ENCODE data around the gene REEP1.

REEP1 gene

DNA sequence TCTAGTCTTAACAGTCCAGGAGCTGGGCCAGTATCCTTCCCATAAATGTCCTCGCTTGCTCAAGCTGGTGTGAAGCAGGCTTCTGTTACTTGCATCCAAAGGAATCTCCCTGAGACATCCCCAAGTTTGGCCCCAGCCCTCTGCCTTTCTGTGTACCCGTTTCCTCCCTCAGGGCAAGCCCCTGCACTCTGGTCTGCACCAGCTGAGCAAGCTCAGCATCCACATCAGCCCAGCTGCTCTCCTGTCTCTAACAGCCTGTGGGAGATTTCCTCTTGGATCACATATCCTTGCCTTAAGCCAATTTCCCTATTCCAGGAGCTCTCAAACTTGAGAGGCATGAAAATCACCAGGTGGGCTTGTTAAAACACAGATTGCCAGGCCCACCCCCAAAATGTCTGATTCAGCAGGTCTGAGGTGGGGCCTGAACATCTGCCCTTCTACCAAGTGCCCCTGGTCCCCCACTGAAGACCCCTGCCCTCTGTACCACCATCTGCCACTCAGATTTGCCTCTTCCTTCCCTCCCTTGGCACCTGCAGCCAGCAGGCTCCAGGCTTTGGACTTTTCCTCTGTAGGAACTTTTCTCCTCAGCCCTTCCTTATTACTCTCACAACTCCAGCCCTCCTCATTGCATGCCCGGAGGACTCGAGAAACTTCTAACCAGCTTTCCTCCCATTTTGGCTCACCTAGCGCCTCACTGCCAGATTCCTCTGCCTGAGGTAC, 32.1 kb downstream of the REEP1 start:
- DNase-seq = no peak

DNA sequence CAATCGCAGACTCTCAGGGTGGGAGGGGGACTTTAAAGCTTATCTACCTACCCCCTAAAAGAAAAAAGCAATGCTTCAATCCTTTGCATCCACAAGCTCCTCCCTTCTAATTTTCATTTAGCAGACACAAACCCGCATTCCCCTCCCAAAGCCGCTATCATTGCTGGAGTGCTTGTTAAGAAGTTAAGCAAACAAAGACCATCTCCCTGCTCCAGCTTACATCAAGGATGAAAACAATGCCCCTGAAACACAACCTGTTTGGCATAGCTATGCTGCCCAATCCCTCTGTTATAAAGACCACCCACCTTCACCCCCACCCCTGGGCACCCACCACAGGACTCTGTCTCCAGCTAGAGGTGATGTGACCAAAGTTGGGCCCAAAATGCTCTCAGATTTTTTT, 33.0 kb downstream of the REEP1 start:
- DNase-seq = no peak

- peak; percentile 19 for DNase-seq
Observed at GRCh38 chr2:86302320-86302719, 35.1 kb downstream of the REEP1 start.

DNA sequence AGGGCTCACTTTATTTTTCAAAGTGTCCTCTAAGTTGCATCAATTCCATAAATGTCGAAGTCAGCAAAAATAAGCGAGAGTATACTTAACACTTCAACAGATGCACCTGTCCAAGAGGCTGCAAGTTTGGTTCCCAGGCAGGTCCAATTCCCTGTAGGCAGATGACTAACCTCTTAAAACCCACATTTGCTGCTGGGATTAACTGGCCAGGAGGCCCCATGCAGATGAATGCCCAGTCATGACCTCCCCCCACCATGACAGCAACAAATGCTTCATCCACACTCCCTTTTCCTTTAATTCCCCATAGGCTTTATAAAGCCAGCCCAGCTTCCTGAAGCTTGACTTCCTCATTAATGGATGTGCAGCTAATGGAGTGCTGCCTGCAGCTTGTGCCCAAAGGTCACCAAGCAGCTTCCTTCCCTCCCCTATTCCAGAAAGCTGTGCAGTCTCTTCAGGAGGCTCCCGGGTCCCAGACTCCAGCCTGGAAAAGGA, 35.7 kb downstream of the REEP1 start:
- no peak for DNase-seq

DNA sequence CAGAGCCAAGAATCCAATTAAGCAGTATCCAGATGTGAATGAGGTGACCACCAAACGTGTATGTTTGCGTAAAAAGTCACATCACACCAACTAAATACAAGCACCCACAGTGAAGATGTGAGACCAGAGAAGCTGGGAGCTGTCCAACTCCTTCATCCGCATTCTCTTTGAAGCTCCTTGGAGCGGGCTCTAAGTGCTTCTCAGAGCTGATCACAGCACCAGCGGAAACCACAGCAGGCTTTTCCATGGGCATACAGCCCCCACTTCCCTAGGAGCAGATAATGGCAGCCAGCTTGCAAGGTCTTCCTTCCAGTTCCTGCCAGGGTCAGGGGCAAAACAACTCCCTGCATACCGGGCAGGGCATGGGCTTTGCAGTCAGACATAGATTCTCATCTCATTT, 36.4 kb downstream of the REEP1 start:
- DNase-seq = no peak

DNA sequence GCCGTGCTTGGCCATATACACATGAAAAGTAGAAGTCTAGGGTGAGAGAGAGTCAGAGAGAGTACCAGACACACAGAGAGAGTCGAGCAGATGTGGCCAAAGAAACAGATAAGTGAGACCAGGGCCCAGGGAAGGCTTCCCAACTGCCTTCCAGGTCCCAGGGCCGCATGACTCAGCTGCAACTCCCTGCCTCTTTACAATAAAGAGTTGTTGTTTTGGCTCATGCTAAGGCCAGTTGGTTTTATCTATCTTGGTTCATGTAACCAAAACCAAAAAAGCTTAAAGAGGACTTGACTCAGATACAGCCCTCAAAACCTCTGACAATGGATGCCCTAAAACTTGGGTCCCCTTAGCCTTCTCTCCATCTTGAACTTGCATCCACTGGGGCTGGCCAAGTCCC, 36.9 kb downstream of the REEP1 start:
- DNase-seq = no peak

DNA sequence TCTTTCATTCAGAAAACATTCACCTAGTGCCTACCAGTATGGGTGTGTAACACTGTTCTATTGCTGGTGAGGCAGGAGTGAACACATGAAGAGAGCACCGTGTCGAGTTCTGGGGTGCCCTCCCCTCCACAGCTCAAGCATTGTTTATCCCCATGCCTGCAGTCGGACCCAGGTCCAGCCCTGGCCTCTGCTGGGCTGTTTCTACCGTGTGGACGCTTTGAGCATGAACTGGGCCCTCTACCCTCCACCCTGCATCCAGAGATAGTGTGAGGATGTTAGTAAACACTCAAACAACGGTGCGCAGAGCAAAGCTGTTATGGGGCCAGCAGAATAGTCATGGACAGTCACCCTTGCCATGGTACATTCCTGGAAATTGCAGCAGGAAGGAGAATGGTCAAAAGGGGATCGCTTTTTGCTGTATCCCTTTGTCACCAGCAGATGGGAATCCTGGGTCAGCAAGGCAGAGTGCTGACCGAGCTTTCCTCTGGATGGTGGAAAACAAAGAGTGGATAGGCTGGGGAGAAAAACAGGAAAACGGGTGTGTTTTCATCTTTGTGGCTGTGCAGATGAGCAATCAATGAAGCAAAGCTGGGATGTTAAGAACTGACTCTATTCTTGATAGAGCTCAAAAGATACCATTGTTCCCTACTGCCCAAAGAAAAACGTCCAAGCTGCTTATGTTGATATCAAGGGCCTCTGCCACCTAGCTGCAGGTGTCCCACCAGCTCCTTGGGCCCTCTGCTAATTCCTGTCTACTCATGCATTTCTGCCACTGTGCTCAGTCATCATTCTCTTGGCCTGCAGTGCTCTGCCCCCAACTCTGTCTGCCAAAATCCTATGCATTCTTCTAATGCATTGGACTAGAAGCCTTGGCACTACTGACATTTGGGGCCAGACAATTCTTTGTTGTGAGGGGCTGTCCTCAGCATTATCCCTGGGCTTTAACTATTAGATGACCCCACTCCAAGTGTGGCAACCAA, 38.7 kb downstream of the REEP1 start:
- DNase-seq = no peak

DNA sequence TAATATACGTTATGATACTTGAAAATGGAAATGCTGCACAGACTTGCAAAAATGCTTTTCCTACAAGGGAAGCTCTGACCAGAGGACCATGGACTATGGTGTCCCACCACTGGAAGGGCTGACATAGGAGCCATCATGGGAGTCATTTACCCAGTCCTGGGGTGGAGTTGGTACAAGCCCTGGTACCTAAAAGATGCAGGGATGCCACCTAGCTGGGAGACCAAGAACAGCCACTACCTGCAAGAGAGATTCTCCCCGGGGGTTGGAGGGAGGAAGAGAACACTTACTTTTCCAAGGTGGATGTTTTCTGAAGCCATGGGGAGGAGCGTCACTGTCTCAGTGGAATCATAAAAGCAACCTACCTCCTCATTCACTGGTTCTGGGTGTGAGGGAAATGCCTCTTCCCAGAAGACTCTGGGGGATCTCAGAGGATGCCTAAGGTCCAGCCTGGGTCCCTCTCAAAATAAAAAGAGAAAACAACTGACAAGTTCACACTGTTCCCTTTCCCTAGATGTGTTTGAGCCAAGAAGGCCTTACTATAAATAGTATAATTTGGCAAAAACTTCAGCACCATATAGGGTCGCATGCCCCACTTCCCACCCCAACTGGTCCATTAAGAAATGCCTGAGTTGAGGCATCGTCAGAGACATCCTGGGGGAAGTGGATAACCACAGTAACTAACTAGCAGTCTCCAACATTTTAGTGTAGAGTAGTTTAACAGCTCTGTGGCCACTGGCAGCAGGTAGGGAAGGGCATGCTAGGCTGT, 39.9 kb downstream of the REEP1 start:
- no peak for DNase-seq

DNA sequence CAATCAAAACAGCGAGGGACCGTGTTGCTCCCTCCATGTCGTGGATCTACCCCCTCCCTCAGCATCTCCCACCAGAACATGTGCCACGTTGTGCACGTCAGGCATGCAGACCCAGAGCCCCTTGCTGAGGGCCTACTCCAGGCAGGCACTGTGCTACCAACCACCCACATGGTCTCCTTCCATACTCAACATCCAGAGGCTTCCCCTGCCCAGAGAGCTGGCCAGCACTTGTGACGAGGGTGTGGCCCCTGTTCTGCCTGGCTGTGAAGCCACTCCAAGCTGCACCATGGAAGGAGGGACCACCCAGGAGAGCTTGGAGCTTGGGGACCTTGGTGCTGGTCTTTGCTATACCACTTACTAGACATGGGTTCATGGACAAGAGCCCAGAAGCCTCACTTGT, 40.5 kb downstream of the REEP1 start:
- no peak for DNase-seq

GRCh38 chr2:86295066-86295465, 42.4 kb downstream of the REEP1 start:
- no peak for DNase-seq

DNA sequence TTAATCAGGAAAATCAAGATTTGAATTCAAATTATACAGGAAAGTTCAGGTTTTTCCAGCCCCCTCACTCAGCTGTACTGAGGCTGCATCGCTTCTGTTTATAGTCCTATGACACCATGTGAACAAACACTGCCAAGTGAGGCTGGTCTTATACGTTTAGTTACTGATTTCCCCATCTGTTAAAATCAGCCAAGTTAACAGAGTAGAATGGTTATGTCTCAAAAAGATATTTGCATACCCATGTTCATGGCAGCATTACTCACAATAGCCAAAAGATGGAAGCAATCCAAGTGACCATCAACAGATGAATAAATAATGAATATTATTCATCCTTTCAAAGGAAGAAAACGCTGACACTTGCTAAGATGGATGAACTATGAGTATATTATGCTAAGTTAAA, 43.8 kb downstream of the REEP1 start:
- peak; percentile 21 for DNase-seq

DNA sequence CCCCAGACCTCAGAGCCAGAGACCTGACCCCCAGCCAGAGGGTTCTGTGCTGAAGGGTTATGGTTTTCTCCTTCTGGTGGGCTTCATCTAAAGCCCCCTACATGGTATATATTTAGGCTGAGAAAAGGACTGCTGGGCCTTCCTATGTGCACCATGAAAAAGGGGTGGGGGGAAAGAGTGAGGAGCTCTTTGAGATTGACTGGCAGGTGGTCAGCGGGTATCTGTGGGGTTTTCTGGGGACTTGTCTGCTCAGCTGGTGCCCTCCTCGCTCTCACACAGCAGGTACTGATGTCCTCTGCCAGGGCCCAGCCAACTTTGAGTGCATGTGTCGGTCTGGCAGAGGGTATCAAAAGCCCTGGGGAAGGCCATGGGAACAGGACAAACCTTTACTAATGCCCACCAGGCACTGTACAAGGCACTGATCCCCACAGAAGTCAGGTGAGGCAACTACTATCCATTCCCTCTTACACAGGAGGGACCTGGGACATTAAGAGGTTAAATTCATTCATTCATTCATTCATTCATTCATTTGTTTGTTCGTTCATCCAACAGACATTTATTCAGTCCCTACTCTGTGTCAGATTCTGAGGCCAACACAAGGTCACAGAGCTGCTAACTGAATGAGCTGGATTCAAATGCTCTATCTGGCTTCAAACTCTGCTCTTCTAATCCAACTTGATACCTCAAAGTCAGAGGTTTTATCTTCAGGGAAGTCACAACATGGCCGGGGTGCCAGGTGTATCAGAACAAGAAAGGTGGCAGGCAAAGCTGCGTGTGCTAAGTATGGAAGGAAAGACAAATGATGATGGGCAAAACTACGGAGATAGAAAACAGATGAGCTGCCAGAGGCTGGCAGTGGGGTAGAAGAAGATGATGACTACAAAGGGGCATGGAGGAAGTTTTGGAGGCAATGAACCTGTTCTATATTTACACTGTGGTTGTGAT, 44.6 kb downstream of the REEP1 start:
- no peak for DNase-seq

DNA sequence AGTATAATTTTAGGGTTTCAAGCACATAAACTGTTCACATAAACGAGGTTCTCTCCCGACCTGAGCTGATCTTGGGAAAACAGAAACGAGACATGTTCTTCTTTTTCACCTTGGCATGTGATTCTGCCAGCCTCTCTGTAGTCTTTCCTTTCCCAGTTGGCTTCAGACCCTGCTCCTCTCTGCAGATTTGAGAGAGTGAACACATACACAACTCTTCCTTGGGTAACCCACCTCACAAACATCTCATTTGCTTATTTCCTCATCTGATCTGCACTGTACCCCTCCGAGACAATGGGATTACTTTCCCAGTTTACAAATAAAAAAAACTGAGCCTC, 46.1 kb downstream of the REEP1 start:
- no peak for DNase-seq

DNA sequence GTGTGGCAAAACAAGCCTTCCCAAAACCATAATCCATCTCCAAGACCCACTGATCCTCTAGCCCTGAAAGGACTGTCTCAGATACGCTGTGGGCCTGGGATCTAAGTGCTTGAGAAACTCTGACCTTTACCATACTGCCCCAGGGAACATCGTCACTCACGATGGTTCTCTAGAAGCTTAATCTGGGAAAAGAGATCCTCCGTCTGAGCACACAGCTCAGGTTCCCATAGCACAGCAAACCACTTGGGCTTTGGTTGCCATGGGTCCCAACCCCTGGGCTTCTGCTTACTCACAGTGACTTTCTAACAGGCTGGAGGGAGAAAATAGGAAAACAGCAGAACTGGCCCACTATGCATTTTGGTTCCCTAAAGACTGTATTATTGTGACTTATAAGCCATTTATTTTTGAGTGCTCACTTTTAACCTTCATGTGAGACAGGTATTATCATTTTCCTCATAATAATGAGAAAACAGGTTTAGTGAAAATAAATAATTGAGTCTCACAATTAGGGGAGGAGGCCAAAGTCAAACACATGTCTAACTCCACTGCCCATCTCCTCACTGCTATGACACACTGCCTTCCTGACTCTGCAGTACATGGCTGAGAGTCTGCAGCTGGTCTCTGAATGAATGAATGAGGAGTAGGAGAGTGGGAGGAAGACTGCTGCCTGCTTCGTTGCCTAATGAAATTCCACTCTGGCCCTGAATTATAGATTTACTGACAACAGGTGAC, 46.7 kb downstream of the REEP1 start:
- DNase-seq = no peak

- no peak for DNase-seq
Observed at GRCh38 chr2:86286516-86286915, 50.9 kb downstream of the REEP1 start.

- DNase-seq = no peak
Observed at GRCh38 chr2:86285981-86286380, 51.4 kb downstream of the REEP1 start.

DNA sequence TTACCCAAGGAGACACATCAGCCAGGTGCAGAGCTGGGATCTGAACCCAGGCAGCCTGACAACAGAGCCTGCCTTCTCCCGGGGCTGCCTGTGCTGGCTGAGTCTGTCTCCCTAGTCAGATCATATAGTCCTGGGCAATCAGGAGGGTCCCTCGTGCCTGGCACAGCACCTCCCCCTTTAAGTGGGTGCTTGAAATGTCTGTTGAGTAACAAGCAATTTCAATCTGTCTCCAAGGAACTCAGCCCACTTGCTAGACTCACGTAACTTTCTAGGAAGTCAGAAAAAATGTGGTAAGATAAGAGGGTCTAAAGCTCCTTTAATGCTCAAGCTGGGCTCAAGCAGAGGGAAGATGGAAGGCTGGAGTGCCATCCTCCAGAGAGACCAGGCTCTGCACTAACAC, 51.9 kb downstream of the REEP1 start:
- no peak for DNase-seq

GRCh38 chr2:86284987-86285386, 52.4 kb downstream of the REEP1 start:
- DNase-seq = no peak

- DNase-seq = no peak
Observed at GRCh38 chr2:86284401-86284841, 53.0 kb downstream of the REEP1 start.

DNA sequence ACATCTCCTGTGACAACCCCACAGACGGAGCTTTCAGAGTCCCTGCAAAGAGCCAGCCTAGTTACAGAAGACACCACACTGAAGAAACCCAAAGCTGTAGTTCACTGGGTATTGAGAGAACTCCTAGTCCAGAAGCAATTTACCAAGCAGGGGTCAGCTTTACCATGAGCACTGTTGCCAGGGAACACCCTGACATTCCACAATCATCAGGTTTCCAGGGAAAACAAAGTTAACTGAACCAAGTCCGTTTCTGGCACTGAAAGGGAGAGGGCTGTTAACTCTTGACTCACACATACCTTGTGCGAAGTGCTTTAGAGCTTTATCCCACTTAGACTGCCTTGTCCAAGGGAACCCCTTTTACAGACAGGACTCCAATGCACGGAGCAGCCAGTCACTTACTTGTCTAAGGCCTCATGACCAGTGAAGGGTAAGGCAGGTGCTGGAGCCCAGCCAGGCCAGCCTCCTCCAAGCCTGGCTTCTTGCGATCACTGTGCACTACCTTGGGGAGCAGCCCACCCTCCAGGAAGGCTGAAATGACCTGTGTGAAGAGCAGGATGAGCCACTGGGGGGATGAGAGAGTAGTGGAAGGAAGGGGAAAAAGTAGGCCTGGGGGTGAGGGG, 53.9 kb downstream of the REEP1 start:
- DNase-seq = peak; percentile 96

All from kidney glomerular epithelial cell (primary cell).